H54 (cell line): Measurements from ENCODE around the gene ZNF93.
A peak's percentile ranks its signal among the peaks of the same experiment; 100 is the strongest.
"Not testable (repeated sequence)": the region's sequence is repeated elsewhere in the genome, so short reads cannot be mapped to it uniquely, and the experiment has no call there.

Experiments used
- DNase-seq: peaks from one replicate; pipeline ENCODE4 v3.0.0; 2011; ENCODE audit warnings: low spot score, mixed read lengths; ENCODE audit not compliant: insufficient read length
- FAIRE-seq: peaks from 3 replicates; lab custom pipeline; 2011; peaks lifted over from hg19 to GRCh38; lab: Jason Lieb, UNC
- POLR2A ChIP-seq: IDR thresholded peaks from 2 replicates; pipeline ENCODE4 v1.6.1; 2011; ENCODE audit warnings: low read depth, mild to moderate bottlenecking, low read length

Gene ZNF93

DNA sequence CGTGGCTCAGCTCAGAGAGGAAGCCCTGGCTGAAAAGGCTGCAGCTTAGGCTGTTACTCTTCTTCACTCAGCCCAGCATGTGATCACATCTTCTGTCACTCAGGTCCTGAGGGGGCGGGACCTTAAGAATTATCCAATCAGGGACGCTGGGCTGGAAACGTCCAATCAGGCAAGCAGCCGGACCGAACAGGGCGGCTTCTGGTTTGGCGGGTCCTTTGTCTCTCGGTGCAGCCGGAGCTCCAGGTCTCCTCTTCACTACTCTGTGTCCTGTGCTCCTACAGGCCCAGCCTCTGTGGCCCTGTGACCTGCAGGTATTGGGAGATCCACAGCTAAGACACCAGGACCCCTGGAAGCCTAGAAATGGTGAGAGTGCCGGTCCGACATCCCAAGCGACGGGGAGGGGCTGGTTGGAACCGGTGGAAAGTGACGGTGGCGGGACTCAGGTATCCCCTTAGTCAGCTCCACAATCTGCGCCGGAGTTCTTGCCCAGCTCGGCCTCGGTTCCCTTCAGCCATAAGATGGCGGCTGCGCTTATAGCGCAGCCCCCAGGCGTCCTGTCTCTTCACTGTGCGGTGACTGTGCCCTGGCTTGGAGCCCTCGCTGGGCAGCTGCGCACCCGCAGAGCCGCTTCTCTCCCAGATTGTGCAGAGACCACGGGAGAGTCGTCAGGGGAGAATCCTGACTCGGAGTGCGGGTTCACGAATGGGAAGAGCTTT, at the start of gene ZNF93:
ZNF93 (plus strand) TSS at position 218 of the 716 bp plus-strand sequence; CDS start at position 361, 143 bp downstream.
- FAIRE-seq, result peak; percentile 91
- DNase-seq, result peak; percentile 67
- peak; percentile 35; the same call in 1 of the 2 replicates for TF ChIP-seq POLR2A

DNA sequence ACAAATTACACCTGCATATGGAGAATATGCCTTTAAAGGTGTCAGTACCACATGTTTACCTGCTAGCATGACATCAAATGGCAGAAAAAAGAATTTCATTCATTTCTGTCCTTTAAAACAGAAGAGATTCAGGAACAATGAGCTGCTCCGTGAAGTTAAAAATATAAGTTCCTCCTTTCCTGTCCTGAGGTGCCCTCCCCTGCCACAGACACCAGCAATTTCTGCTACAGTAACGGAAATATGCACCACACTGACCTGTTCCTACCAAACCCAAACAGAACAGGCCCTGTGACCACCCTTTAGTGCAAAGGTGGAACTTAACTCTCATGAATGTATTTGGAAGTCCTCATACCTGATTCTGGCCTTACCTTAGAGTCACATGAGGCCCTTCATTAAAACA, 49.0 kb upstream of the ZNF93 start:
- not testable (repeated sequence) for FAIRE-seq, DNase-seq

DNA sequence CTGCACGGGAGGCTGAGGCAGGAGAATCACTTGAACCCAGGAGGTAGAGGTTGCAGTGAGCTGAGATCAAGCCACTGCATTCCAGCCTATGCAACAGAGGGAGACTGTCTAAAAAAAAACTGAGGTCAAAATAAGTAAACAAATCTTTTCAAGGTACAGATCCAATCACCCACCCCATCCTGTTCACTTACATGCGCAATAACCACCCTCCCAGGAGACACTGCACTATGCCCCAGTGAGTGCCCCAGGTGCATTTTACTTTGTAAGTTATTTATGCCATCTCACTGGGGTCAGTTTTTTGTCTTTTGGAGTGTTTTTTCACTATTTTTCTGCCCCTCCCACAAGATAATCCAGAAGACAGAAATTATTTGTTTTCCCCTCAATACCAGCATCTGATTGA, 42.0 kb upstream of the ZNF93 start:
- FAIRE-seq, result no peak
- DNase-seq, result no peak
- no peak for TF ChIP-seq POLR2A

DNA sequence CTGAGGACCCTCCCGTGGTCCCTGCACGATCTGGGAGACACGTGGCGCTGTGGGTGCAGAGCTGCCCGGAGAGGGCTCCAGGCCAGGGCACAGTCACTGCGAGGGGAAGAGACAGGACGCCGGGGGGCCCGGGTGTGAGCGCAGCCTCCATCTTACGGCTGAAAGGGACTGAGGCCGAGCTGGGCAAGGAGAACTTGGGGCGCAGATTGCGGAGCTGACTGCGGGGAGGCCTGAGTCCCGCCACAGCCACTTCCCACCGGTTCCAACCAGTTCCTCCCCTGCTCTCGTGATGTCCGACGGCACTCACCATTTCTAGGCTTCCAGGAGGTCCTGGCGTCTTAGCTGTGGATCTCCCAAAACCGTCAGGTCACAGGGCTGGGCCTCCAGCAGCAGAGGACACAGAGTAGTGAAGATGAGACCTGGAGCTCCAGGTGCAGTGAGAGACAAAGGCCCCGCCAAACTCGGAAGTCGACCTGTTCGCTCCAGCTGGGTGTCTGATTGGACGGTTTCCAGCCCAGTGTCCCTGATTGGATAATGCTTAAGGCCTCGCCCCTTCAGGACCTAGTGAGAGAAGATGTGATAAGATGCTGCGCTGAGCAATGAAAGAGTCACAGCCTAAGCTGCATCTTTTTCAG, 39.9 kb upstream of the ZNF93 start:
- no peak for TF ChIP-seq POLR2A
- DNase-seq, result no peak
- no peak for FAIRE-seq

DNA sequence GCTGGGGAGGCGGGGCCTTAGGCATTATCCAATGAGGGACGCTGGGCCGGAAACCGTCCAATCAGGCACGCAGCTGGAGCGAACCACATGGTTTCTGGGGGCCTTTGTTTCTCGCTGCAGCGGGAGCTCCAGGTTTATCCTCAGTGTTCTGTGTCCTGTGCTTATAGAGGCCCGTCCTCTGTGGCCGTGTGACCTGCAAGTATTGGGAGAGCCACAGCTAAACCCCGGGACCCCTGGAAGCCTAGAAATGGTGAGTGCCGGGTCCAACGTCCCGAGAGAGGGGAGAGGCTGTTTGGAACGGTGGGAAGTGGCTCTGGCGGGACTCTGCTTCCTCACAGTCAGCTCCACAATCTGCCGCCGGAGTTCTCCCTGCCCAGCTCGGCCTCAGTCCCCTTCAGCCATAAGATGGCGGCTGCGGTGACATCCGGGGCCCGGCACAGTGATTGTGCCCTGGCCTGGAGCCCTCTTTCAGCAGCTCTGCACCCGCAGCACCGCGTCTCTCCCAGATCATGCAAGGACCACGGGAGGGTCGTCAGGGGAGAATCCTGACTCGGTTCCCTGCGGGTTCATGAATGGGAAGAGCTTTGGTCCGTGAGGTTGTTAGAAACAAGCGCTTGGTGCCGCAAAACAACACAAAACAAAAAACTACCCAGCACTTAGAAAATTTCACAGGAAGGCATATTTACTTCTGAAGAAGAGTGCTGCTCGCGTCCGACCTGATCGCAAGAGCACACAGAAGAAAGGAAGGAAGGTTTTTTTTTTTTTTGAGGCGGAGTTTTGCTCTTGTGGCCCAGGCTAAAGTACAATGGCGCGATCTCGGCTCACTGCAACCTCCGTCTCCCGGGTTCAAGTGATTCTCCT, 34.8 kb upstream of the ZNF93 start, which contains the start of gene ZNF253:
ZNF253 (plus strand) TSS at position 133 of the 861 bp plus-strand sequence; CDS start at position 248, 115 bp downstream.
- peak; percentile 82 for FAIRE-seq

DNA sequence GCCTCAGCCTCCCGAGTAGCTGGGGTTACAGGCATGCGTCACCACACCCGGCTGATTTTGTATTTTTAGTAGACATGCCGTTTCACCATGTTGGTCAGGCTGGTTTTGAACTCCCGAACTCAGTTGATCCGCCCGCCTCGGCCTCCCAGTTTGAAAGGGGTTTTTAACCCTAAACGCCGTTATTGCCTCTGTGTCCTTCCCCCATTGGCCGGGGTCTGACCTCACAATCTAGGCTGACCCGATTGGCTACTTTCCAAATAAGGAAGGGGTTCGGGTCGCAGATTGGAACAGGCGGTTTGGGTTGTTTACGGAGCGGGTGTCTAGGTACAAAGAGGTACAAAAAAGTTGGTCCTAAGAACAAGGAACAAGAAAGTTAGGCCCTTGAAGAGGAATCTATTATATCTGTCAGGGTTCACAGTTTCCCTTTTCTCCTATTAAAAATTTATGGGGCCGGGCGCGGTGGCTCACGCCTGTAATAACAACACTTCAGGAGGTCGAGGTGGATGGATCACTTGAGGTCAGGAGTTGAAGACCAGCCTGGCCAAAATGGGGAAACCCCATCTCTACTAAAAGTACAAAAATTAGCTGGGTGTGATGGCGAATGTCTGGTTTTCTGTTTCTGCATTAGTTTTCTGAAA, 34.0 kb upstream of the ZNF93 start:
- DNase-seq (no peak), FAIRE-seq (no peak)
- no peak for TF ChIP-seq POLR2A

More for the DNA sequence above, 34.8 kb upstream of the ZNF93 start, which contains the start of gene ZNF253:
- DNase-seq, result peak; percentile 59
- TF ChIP-seq POLR2A, result peak; percentile 70

DNA sequence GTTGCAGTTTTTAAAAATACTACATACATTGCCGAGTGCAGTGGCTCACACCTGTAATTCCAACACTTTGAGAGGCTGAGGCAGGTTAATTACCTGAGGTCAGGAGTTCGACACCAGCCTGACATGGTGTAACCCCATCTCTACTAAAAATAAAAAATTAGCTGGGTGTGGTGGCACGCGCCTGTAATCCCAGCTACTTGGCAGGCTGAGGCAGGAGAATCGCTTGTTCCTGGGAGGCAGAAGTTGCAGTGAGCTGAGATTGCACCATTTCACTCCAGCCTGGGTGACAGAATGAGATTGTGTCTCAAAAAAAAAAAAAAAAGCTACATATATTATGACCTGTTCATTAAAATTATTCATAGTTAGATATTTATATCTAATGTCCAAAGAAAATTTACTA, 30.7 kb upstream of the ZNF93 start:
- not testable (repeated sequence) for FAIRE-seq, DNase-seq

DNA sequence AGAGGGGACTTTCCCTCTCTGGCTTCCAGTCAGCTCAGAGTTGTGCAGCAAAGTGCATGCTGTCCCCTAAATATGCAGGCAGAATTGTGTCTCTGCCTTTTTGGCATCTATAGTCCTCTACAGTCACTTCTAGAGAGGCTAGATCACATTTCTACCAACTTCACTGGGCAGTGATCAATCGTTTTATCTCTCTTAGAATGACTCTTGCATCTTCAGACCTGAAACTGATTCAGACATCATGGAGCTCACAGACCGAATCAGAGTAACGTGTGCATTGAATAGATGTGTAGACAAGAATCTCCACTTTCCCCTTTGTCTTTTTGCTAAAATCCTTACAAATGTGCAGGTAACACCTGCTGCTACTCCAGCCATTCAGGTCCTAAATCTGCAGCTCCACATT, 28.8 kb upstream of the ZNF93 start:
- no peak for DNase-seq
- TF ChIP-seq POLR2A, result no peak

DNA sequence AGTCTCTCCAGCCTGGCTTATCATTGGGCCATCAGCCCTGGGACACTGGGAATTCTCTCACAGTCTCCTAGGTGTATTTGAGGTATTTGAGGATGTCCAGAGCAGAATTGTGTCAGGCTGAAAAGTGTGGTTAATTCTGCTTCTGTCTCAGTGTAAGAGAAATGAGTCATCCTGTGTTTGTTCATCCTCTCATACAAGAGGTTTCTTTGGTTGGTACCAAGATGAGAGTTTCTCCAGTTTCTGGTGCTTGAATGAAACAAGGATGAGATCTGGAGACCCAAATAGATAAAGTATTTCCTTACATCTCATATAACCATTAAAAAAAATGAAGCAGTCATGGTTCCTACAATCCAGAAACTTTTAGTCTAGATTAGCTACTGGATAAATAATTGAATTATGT, 27.4 kb upstream of the ZNF93 start:
- DNase-seq, result no peak

More for the DNA sequence above, 28.8 kb upstream of the ZNF93 start:
- no peak for FAIRE-seq

DNA sequence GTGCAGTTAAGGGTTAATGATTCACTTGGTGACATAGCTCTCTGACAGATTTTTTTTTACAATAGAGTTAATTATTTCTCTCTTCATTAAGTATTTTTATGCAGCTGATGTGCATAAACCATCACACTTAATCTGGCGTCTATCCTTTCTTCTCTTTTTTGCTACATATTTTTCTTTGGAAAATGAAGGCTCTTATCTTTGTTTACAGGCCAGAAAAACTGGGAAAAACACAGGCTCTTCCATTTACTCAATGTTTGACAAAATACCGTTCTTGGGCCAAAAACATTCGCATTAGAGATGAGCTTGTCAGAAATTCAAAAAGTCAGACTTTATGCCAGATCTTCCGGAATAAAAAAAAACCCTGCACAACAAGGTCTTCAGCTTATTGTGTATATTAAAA, 23.0 kb upstream of the ZNF93 start:
- no peak for DNase-seq
- no peak for TF ChIP-seq POLR2A
- FAIRE-seq, result no peak

More for the DNA sequence above, 27.4 kb upstream of the ZNF93 start:
- no peak for TF ChIP-seq POLR2A
- FAIRE-seq, result no peak

DNA sequence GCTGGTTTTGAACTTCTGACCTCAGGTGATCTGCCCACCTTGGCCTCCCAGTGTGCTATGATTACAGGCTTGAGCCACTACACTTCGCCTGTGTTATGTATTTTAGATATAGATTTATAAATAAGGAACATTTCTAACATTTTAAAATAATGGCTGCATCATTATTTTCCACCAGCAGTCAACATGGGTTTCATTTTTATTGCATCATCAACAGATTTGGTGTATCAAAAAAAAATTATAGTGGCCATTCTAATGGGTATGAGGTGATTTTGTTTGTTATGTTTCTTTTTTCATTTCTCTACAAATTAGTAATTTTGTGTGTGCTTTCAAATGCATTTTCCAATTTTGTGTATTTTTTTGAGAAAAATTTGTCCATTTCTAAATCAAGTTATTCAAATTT, 16.2 kb upstream of the ZNF93 start:
- no peak for TF ChIP-seq POLR2A
- FAIRE-seq, result no peak
- DNase-seq, result no peak

DNA sequence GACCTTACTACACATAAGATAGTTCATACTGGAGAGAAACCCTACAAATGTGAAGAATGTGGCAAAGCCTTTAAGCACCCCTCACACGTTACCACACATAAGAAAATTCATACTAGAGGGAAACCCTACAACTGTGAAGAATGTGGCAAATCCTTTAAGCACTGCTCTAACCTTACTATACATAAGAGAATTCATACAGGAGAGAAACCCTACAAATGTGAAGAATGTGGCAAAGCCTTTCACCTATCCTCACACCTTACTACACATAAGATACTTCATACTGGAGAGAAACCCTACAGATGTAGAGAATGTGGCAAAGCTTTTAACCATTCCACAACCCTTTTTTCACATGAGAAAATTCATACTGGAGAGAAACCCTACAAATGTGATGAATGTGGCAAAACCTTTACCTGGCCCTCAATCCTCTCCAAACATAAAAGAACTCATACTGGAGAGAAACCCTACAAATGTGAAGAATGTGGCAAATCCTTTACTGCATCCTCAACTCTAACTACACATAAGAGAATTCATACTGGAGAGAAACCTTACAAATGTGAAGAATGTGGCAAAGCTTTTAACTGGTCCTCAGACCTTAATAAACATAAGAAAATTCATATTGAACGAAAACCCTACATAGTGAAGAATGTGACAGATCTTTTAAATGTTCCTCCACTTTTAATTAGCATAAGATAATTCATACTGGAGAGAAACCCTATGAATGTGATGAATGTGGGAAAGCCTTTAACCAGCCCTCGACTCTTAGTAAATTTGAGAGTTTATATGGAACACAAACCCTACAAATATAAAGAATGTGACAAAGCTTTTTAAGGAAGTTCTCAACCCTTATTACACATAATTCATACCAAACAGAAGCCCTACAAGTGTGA, 8.4 kb upstream of the ZNF93 start:
- FAIRE-seq, DNase-seq: not testable (repeated sequence)
